WI38 (cell line): Measurements from ENCODE around the gene DNAH11.

Source experiments
- H3K4me3 ChIP-seq: 2 replicates; pipeline ENCODE4 v1.5.1; 2011; ENCODE audit warnings: low read depth, mild to moderate bottlenecking, control low read depth, low read length
- TF ChIP-seq, protein P1 (sequence below): IDR thresholded peaks from 2 replicates; pipeline ENCODE4 v1.5.1; 2012; ENCODE audit warnings: low read depth, mild to moderate bottlenecking, control low read depth, low read length

Gene DNAH11

DNA sequence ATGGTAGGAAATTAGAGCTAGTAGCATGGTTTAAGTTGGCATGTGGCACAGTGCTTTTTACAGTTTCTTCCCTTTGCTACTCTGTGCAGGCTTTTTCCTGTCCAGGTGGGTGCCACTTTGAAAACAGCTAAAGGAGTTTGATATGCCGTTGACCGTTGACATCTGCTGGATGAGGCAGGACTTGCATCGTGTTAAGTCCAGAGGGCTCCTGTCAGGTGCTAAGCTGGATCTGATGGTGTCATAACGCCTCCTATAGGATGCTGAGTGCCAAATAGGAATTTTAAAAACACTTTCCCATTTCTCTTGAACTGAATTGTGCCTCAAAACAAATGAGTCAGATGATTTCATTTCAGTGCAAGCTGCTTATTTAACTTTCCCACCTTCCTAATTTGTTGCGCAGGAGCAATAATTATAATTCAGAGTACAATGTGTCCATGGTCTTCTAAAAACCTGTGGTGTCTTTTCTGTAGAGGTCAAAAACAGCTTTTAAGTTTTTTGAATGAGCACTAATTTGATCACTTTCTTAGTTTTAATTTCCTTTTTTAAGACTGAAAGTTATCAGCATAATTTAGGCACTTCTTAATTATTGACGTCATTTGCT lies 224.6 kb downstream of the DNAH11 start:
- TF ChIP-seq, protein P1, sequence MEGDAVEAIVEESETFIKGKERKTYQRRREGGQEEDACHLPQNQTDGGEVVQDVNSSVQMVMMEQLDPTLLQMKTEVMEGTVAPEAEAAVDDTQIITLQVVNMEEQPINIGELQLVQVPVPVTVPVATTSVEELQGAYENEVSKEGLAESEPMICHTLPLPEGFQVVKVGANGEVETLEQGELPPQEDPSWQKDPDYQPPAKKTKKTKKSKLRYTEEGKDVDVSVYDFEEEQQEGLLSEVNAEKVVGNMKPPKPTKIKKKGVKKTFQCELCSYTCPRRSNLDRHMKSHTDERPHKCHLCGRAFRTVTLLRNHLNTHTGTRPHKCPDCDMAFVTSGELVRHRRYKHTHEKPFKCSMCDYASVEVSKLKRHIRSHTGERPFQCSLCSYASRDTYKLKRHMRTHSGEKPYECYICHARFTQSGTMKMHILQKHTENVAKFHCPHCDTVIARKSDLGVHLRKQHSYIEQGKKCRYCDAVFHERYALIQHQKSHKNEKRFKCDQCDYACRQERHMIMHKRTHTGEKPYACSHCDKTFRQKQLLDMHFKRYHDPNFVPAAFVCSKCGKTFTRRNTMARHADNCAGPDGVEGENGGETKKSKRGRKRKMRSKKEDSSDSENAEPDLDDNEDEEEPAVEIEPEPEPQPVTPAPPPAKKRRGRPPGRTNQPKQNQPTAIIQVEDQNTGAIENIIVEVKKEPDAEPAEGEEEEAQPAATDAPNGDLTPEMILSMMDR = no peak
- H3K4me3 ChIP-seq = no peak overlapping the region

DNA sequence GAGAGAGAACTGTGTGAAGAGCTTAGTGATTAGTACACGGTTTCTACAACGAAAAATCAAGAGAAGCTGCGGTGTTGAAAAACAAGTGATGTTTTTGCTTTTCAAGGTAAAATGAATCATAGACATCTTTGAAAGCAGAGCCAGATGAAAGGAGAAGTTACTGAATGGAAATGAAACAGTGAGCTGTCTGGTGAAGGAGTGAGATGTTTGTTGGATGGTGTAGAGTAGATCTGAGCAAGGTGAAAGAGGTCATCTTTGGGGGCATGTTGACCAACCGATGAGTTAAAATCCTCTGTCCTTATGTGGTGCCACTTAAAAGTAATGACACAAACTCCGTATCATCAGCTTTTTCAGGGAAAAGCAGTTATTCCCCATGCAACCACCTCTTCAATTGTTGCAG lies 225.4 kb downstream of the DNAH11 start:
- TF ChIP-seq, protein P1 = no peak
- H3K4me3 ChIP-seq = no peak overlapping the region

DNA sequence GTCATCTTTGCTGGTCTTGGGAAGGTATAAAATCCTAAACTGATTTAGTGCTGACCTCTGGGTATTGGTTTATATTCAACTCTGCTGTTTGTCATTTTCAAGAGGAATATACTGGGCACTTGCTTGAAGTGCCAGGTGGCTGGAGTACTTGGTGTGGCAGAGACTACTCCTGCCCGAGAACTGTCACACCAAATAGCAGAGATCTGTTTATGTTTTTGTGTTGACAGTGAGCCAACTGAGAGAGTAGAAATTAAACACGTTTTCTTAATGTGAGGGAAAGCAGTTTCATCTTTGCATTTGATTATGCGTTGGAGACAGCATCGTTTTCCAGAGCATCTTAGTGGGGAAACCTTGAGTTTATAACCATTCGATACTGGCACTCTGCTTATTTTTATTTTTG lies 228.4 kb downstream of the DNAH11 start:
- H3K4me3 ChIP-seq = no peak overlapping the region
- TF ChIP-seq, protein P1 = no peak

DNA sequence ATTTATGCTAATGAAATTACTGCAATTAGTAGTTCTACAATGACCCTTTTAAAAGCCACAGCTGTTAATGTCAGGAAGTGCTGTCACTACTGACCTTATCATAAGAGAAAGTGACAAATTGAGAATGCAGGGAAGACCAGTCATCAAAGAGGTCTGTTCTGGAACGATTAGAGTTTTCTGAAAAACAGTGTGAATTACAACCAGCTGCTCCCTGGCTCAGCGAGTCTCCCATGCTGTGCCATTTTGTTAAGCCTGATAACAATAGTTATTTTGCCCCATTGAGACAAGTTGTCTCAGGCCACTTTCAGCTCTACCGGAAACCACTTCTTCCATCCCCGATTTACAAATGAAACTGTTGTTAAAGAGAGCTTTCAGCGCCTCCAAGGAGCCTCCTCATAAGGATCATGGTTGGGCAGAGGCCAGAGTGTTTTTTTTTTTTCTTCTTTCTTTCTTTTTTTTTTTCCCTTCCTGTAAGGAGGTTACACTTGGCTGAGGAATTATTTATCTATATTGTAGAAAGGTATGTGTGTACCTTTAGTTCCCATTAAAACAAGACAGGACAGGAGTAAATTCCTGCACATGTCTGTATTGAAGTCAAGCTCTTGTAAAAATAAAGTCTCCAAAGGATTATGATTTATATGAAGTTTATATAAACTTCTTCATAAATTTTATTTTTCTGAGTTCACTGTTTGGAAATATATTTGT lies 229.2 kb downstream of the DNAH11 start:
- no peak overlapping the region for H3K4me3 ChIP-seq
- TF ChIP-seq, protein P1 = no peak

DNA sequence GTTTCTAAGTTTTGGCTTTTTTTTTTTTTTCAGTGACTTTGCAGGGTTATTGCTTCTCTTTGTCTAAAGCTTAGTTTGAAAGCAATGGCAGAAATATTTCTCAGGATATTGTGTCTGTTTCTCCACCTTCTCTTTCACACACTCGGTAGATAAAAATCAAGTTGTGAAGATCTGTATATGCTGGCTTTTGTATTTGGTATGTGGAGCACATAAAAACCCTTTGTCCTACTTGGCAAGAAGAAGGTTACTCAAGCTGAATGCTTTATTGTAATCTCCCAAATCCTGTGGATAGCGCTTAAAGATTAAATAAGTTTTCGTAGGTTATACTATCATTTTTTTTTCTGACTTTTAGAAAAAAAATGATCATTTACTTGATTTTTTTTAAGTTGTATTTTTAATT lies 230.5 kb downstream of the DNAH11 start:
- no peak overlapping the region for H3K4me3 ChIP-seq
- TF ChIP-seq, protein P1 = no peak

DNA sequence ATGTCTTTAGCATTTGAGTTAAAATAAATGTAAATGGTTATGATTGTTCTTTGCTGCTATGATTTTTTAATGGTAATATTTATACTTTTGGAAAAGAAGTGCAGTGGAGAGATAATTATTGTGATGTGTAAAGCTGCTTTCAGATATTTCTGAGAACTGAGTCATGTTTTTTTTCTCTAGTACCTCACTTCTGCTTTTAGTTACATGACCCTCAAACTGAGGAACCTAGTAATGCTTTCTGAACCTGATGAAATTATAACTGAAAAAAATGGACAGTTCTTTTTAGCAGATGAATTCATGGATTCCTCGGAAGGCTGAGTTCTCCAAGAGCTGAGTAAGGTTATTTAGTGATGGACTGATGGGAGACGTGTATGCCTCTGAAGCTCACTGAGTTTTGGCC lies 235.1 kb downstream of the DNAH11 start:
- TF ChIP-seq, protein P1 = no peak
- H3K4me3 ChIP-seq = no peak overlapping the region

DNA sequence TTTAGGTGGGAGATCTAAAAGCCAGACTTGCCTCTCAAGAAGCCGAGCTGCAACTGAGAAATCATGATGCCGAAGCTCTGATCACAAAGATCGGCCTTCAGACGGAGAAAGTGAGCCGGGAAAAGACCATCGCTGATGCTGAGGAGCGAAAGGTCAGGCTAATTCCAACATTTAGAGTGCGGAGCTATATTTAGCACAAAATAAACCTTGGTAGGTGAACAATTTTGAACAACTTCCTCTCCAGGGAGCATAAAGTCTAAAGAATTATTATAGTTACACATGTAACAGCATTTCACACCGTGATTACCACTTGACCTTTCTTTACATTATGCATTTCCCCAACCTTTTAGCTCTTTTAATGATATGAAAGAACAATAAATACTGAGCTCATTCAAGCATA lies 236.1 kb downstream of the DNAH11 start:
- TF ChIP-seq, protein P1 = no peak
- H3K4me3 ChIP-seq = no peak overlapping the region
